CD14-positive monocyte (primary cell): ENCODE measurements around the gene ACTG1. TPM values are rescaled to one million over a fixed set of nuclear protein-coding genes. Genes with fewer than 3 reads are reported as not detected.

Source experiments
- DNase-seq, 3 donors: peaks; one replicate each; pipeline ENCODE4 v3.0.0-alpha.2; 2011 to 2022
- H2AFZ ChIP-seq: 2 replicates; pipeline ENCODE4 v1.6.0; 2012; ENCODE audit warnings: mild to moderate bottlenecking, low read depth, low read length, inconsistent platforms; ENCODE audit not compliant: insufficient read depth, poor library complexity, severe bottlenecking
- H3K27ac ChIP-seq, 2 donors: 1 replicate in 1 of 2; 2 replicates in 1 of 2; pipeline ENCODE4 v1.5.1; 2012 to 2013; ENCODE audit warnings: low read length in 2 of 2, control low read depth in 1 of 2, inconsistent platforms in 1 of 2, low read depth in 1 of 2, mild to moderate bottlenecking in 1 of 2
- H3K27me3 ChIP-seq, 2 donors: one replicate each; pipeline versions ENCODE4 v1.6.0 to v1.6.1; 2011 to 2013; ENCODE audit warnings: low read length in 2 of 2; ENCODE audit not compliant: control insufficient read depth in 2 of 2, insufficient read depth in 2 of 2
- H3K36me3 ChIP-seq, 2 donors: replicated peaks in 1 of 2; 1 replicate in 1 of 2; 2 replicates in 1 of 2; pipeline versions ENCODE4 v1.5.1 to v1.6.1; 2012 to 2013; ENCODE audit warnings: low read length in 2 of 2, control low read depth in 1 of 2, inconsistent platforms in 1 of 2, mild to moderate bottlenecking in 1 of 2; ENCODE audit not compliant: insufficient read depth in 2 of 2, control insufficient read depth in 1 of 2
- H3K4me1 ChIP-seq, 2 donors: 1 replicate in 1 of 2; 2 replicates in 1 of 2; pipeline versions ENCODE4 v1.5.1 to v1.6.1; 2012 to 2013; ENCODE audit warnings: low read length in 2 of 2, control low read depth in 1 of 2, inconsistent platforms in 1 of 2, mild to moderate bottlenecking in 1 of 2, moderate library complexity in 1 of 2; ENCODE audit not compliant: insufficient read depth in 2 of 2, control insufficient read depth in 1 of 2
- H3K4me2 ChIP-seq: replicated peaks from 2 replicates; pipeline ENCODE3; 2012; ENCODE audit warnings: low read length, moderate library complexity, mild to moderate bottlenecking; ENCODE audit not compliant: poor library complexity, severe bottlenecking; ENCODE audit errors: extremely low read depth
- H3K4me3 ChIP-seq, 3 experiments: fragments of 200-600 bp in 1 of 3; sonication (generic) in 1 of 3; replicated peaks in 1 of 3; 1 replicate in 2 of 3; 2 replicates in 1 of 3; pipeline ENCODE4 v1.5.1; 2011 to 2013; ENCODE audit warnings: low read length in 3 of 3, mild to moderate bottlenecking in 3 of 3, control low read depth in 2 of 3, low read depth in 2 of 3, inconsistent platforms in 1 of 3, moderate library complexity in 1 of 3
- H3K79me2 ChIP-seq: 2 replicates; pipeline ENCODE4 v1.6.0; 2012; ENCODE audit warnings: mild to moderate bottlenecking, control low read depth, inconsistent platforms, low read length, moderate library complexity; ENCODE audit not compliant: insufficient read depth
- H3K9ac ChIP-seq: 2 replicates; pipeline ENCODE4 v1.6.0; 2017; ENCODE audit warnings: low read length, mild to moderate bottlenecking; ENCODE audit not compliant: insufficient read depth, poor library complexity, severe bottlenecking
- H3K9me3 ChIP-seq, 2 donors: replicated peaks in 1 of 2; 1 replicate in 1 of 2; 2 replicates in 1 of 2; pipeline versions ENCODE4 v1.5.1 to v1.6.1; 2012 to 2013; ENCODE audit warnings: low read length in 2 of 2, control low read depth in 1 of 2; ENCODE audit not compliant: control insufficient read depth in 1 of 2, insufficient read depth in 1 of 2
- H4K20me1 ChIP-seq: 2 replicates; pipeline ENCODE4 v1.6.0; 2012; ENCODE audit warnings: mild to moderate bottlenecking, low read length, control low read depth, moderate library complexity; ENCODE audit not compliant: insufficient read depth
- H3K27ac Mint-ChIP-seq, 7 donors: one replicate each; pipeline ENCODE4 v1.8.0; 2020; ENCODE audit warnings: mild to moderate bottlenecking in 7 of 7, mixed read lengths in 7 of 7, moderate library complexity in 6 of 7, inconsistent platforms in 2 of 7
- H3K27me3 Mint-ChIP-seq, 3 donors: one replicate each; pipeline ENCODE4 v1.8.0; 2021 to 2022; ENCODE audit warnings: low read depth in 3 of 3, mild to moderate bottlenecking in 3 of 3, mixed read lengths in 3 of 3, moderate library complexity in 3 of 3, inconsistent platforms in 1 of 3
- H3K36me3 Mint-ChIP-seq, 2 donors: one replicate each; pipeline ENCODE4 v1.8.0; 2020; ENCODE audit warnings: mixed read lengths in 2 of 2, inconsistent platforms in 1 of 2, mild to moderate bottlenecking in 1 of 2
- H3K4me1 Mint-ChIP-seq: one replicate; pipeline ENCODE4 v1.8.0; 2020; ENCODE audit warnings: mild to moderate bottlenecking, mixed read lengths
- H3K4me3 Mint-ChIP-seq, 2 donors: one replicate each; pipeline ENCODE4 v1.8.0; 2020; ENCODE audit warnings: mild to moderate bottlenecking in 2 of 2, mixed read lengths in 2 of 2, moderate library complexity in 1 of 2
- H3K9me3 Mint-ChIP-seq, 7 donors: one replicate each; pipeline ENCODE4 v1.8.0; 2020 to 2022; ENCODE audit warnings: mixed read lengths in 7 of 7, mild to moderate bottlenecking in 6 of 7, moderate library complexity in 6 of 7, inconsistent platforms in 2 of 7
- CTCF ChIP-seq: fragments of 200-600 bp; IDR thresholded peaks from one replicate; pipeline ENCODE4 v1.8.0; 2022; ENCODE audit warnings: antibody characterized with exemption, mild to moderate bottlenecking
- WGBS: methylation state at CpG from one replicate; pipeline ENCODE4 v1.1.5; 2013; ENCODE audit warnings: missing lambda C conversion rate; ENCODE audit not compliant: insufficient coverage; 5-methylcytosine and 5-hydroxymethylcytosine counted together
- intact Hi-C, 2 donors: fragments of 100-400 bp; cut with micrococcal nuclease; formaldehyde crosslinking; loops; one replicate each; pipeline versions ENCODE4 v1.15.0 to v1.15.1; 2023
- polyA plus RNA-seq, 3 donors: library from polyadenylated mRNA; depleted of rRNA in 1 of 3; unstranded in 2 of 3; stranded (reverse) in 1 of 3; fragments of 300-500 nt in 2 of 3; fragments of >200 nt in 1 of 3; fragmentation: Illumina TruSeq in 2 of 3; gene quantifications; 1 replicate in 2 of 3; 2 replicates in 1 of 3; pipeline ENCODE4 v1.2.3, GENCODE V29; 2012 to 2021

Gene ACTG1
- polyA plus RNA-seq, 3 donors, result 1,133 to 3,195 (median 1,620) TPM

GRCh38 chr17:81499601-81499970 lies 13.0 kb downstream of the ACTG1 start:
- Histone ChIP-seq H4K20me1 (no peaks in the 10 kb centered on the region), H3K4me2 (no peak overlapping the region), H3K27ac (no peak overlapping the region), H3K4me3 (no peak overlapping the region), H3K9ac (no peak overlapping the region), H3K9me3 (no peaks in the 10 kb centered on the region), H3K4me1 (no peaks in the 10 kb centered on the region), H3K79me2 (no peaks in the 10 kb centered on the region), H3K27me3 (peaks cover 0 to 9% of the 10 kb centered on the region in 2 donors), H3K36me3 (no peaks in the 10 kb centered on the region), H2AFZ (no peak overlapping the region)
- intact Hi-C loops, result no loop called here
- no peak for DNase-seq
- peaks cover 27 to 60% (median 34%) of the 10 kb centered on the region in 3 donors for H3K27me3 Mint-ChIP-seq
- H3K36me3 Mint-ChIP-seq, result no peaks in the 10 kb centered on the region
- peaks cover 0 to 2% (median 0%) of the 10 kb centered on the region in 7 donors for H3K9me3 Mint-ChIP-seq
- TF ChIP-seq CTCF, result no peak
- no peak overlapping the region for H3K27ac Mint-ChIP-seq
- 91% methylated on average over 12 of the region's 12 CpGs for WGBS
- H3K4me1 Mint-ChIP-seq, result peaks cover 3% of the 10 kb centered on the region
- no peak overlapping the region for H3K4me3 Mint-ChIP-seq

GRCh38 chr17:81498953-81499600 lies 13.5 kb downstream of the ACTG1 start:
- no peak overlapping the region for H3K27ac Mint-ChIP-seq
- Histone ChIP-seq H3K4me3 (no peak overlapping the region), H3K4me2 (no peak overlapping the region), H3K79me2 (no peaks in the 10 kb centered on the region), H3K9me3 (no peaks in the 10 kb centered on the region), H3K27me3 (peaks cover 0 to 9% of the 10 kb centered on the region in 2 donors), H2AFZ (no peak overlapping the region), H4K20me1 (no peaks in the 10 kb centered on the region), H3K4me1 (no peaks in the 10 kb centered on the region), H3K9ac (no peak overlapping the region), H3K36me3 (no peaks in the 10 kb centered on the region), H3K27ac (no peak overlapping the region)
- no peak overlapping the region for H3K4me3 Mint-ChIP-seq
- H3K4me1 Mint-ChIP-seq, result peaks cover 3% of the 10 kb centered on the region
- TF ChIP-seq CTCF, result no peak
- no peak for DNase-seq
- peaks cover 0 to 2% (median 0%) of the 10 kb centered on the region in 7 donors for H3K9me3 Mint-ChIP-seq
- intact Hi-C loops, result no loop called here
- H3K36me3 Mint-ChIP-seq, result no peaks in the 10 kb centered on the region
- 64% methylated on average over 64 of the region's 64 CpGs for WGBS
- H3K27me3 Mint-ChIP-seq, result peaks cover 27 to 63% (median 37%) of the 10 kb centered on the region in 3 donors
